ENCODE results near the gene TMEM184A.

Gene TMEM184A

DNA sequence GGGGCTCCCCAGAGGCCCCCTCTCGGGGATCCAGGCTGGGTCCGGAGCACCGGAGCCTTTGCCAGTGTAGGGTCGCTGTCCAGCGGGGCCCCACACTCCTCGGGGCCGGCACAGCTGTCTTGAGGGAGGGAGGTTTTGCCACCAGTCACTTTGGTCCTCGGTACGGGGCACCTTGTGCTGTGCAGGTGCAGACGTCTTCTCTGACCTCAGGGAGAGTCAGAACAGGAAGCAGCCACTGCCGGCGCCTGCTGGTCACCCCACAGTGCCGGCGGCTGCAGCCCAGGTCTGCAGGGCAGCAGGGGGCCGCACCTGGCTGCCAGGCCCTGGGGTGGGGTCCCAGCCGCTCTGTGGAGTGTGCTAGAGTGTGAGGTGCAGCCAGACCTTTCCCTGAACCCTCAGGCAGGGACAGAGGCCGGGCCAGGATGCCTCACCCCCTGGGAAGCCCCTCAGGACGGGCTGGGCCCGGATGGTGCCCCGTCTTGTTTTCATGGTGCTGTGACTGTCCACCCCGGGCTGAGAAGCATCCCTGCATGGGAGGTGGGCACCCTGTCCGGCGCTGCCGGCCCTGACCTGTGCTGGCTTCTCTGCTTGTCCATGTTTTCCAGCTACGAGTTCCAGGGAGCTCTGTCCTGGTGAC, 17.3 kb downstream of the TMEM184A start:
- no peak for DNase-seq

DNA sequence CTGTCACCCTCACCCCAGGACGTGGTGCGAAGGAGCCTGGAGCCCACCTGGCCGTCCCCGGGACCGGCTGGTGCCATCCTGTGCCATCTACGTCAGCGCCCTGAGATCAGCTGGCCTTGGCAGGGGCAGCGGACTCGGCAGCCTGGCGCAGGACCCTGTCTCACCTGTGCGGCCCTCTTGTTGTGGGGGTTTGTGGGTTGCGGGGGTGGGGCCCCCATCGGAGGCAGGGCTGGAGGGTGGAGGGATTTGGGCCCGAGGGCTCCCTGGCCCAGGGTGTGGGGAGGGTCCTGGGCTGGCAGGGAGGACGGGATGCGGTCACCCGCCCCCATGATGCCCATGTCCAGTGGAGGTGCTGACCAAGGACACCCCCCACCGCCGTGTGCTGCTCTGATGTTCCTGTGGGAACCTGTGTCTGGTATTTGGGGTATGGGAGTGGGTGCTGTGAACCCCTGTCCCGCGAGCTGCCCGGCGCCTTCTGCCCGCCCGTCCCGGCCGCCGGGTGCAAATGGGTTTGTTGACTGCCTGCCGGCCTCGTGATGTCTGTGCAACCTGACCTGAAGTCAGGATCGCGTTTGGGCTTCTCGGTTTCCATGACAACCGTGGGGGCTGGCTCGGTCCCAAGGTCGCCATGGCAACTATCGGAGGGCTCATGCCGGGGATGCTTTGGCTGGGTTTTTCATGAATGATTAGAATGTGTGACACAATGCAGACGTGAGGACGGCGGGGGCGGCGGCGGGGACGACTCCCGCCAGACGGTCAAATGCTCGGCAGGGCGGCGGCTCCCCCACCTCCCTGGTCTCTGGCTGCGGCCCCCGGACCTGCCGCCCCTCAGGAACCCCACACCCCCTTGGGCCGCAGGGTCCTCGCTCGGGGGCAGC, 18.2 kb downstream of the TMEM184A start:
- DNase-seq = no peak

DNA sequence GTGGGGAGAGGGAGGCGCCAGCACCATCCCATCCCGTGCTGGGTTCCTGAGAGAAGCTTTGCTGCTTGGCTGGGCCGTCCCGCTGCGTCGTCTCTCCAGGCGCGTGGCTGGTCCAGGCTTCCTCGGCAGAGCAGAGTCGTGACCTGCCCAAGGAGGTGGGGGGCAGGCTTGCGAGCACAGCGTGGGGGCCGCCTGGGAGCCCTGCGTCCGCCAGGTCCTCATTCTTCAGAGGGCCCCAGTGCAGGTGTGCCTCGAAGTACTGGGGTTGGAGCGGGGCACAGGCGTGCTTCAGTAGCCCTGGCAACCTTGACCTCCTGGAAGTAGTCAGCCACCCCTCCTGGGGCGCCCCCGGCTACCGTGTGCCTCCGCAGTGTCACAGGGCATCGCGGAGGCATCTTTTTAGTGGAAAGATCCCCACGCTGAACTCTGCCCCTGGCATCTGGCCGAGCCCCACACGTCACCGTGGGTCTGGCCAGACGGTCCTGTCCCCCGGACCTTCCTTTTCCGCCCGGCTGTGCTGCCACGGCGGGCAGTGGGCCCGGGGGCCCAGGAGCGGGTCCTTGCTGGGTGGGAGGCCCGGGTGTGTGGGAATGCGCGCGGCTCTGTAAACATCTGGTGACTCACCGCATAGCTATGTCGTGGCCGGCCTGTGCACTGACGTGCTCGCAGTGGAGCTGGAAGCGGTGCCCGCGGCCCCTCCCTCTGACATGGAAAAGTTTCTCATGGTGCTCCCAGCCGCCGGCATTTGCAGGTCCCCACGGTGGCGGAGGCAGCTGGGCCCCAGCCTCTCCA, 19.1 kb downstream of the TMEM184A start:
- no peak for DNase-seq

DNA sequence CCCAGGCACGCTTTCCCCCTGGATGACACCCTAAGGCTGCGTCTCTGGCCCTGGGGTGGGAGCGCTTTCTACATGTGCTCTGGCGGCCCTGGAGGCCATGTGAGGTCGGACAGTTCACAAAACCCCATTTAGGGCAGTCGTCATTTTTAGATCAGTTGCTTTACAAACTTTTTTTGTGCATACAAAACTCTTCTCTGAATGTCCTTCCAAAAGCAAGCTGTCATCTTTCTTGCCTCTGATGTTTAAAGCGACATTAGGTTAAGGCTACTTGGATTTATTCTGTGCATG, 19.6 kb downstream of the TMEM184A start:
- DNase-seq = no peak

DNA sequence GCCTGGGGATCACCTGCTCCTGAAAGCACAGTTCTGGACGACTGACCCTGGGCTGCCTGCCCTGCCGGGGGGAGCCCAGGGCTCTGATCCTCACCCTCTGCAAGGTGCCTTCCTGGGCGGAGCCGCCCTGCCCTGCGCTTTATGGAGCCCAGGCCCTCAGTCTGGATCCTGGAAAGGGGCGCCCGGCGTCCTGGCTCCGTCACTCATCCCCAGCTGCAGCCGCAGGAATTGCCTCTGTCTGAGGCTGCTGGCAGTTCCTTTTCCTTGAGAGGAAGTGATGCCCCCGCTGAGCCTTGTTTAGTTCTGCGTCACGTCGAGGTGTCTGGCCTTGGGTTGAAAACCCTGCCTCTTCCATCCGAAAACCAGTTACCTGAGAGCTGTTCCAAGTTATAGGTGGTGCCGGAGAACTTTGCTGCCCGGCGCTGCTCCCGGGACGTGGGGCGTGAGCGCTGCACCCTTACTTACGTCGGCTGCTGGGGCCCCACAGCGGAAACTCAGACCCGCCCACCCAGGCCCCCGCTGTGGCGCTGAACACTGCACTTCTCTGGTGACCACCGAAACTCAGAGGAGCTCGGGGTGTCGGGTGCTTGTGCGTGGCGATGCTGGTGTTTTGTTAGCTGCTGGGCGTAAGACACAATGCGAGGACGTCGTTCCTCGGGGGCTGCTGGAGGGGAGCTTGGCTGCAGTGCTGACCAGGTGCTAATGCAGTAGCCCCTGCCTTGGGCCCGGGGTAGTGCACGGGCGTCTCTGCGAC, 20.1 kb downstream of the TMEM184A start:
- no peak for DNase-seq

DNA sequence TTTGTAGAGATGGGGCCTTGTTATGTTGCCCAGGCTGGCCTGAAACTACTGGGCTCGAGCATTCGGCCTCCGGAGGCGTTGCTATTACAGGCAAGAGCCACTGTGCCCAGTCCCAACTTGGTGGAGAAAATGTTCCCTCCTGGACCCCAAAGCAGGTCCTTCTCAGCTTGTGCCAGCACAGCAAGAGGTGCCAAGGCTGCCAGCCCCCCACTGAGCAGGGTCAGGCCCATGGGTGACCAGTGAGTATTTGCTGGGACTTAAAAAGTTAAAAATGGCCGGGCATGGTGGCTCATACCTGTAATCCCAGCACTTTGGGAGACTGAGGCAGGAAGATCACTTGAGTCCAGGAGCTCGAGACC, 20.9 kb downstream of the TMEM184A start:
- no peak for DNase-seq

DNA sequence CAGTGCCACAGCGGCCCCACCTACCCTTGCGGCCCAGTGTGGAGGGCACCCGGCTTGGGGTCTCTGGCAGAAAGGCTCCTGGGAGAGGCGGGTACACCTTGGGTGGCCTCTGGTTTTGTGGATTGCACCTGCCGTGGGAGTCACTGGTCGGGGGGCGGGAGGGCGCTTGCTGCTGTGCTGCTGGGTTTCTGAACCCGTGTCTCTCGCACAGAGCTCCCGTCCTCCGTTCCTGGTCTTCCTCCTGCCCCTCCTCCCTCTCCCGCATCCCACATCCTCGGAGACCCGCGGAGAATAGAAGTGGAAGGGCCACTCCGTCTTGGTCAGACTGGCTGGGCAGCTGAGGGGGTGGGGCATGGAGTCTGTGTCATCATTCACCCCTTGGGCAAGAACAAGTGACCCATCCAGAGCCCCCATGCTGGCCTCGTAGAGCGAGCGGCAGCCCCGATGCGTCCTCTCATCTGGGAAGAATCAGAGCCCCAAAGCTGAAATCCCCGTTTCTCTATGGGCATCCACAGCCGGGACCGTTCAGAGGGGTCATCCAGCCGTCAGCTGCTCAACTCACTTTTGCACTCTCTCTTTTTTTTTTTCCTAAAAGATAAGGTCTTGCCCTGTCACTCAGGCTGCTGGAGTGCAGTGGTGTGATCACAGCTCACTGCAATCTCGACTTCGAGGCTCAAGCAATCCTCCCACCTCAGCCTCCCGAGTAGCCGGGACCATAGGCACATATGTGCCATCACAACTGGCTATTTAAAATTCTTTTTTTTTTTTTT, 21.5 kb downstream of the TMEM184A start:
- DNase-seq = no peak

DNA sequence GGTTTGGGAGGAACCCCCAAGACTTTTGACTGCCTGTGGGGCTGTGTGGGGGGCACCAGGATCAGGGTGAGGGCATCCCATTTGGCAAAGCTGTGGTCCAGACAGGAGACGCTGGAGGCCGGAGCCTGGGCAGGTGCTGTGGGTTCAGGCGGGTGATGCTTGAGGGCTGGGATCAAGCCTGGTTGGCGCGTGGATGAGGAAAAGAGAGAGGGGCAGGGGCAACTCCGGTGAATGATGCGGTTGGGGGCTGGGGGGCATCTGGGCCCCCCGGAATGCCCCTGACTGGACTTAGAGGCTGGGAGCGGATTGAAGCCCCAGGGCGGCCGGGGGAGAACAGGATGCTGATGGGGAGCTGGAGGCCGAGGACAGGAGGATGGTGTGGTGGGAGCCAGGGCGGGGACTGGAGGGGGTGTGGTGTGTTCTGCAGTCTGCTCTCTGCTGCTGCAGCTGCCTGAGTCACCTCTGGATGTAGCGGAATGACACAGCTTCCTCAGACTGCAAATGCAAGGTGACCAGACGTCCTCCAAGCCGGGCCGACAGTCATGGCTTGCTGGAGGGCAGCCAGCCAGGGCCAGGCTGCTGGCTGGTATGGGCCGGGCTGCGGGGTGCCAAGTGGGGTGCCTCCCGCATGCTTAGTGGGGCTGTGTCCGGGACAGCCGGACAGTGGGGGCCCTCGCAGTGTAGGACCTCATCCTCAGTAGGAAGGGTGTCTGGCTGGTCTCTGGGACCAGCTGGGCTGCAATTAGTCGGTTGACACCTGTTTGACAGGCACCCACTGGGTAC, 22.3 kb downstream of the TMEM184A start:
- no peak for DNase-seq

DNA sequence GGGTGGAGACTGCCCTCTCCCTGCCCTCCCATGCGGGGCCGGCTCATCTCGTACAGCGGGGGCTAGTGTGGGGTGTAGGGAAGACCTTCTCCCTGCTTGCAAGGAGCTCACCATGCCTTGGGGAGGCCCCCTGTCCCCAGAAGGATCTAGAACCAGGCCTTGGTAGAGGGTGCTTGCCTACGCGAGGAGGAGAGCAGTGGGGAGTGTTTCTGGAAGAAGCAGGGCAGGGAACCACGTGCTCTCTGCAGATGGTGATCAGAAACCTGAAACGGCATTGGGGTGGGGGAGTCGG, 22.8 kb downstream of the TMEM184A start:
- no peak for DNase-seq

DNA sequence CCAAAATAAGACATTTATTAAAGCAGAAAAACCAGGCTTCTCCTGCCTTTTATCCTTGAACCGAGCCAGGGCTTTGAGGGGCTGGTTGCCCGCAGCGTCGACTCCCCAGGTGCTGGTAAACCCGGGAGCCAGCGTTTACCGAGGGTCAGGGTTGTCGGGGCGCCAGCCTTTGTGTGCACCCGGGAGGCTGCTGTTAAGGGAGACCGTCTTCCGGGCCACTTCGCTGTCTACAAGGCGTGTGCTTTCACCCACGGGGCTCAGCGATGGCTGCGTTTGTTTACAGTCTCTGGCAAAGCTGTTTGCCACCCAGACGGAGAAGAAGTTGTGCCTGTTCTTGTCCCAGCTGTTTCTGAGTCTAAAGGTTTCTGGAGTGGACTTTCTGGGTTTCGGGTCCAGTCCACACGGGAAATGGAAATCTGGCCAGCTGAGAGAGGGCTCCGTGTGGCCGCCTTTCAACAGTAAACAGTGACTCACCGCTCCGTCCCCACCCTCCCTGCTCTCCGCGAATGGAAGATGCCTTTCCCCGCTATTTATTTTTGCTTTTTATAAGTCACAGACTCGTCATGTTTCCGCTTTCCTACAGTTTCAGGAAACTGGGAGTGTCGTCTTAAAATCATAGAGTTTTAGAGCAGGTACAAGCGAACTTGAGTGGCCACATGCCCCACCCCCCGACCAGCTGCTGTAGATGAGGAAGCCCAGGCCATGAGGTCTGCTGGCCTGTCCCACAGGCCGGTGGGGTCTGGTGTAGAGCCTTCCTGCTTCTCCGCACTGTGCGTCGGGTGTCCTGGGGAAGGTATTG, 23.4 kb downstream of the TMEM184A start:
- DNase-seq = peak; percentile 87

DNA sequence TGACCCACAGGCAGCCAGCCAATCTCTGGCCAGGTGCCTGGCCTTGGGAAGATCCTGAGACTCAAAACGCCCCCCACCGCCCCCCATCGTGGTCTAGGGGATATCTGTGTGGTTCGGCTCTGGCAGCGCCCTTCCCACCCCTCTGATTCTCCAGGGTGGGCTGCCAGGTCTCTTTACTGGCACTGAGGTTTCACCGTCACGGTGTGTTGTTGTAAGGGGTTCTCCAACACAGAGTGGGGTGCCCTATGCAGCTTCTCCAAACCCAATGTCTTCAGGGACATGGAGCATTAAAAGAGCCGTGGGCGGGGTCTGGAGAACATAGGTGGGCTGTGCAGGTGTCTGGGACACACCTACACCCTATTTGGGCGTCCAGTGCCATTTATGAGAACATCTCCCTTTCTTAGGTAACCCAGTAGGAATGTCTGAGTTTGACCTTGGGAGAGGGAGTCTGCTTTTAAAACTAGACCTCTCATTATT, 24.0 kb downstream of the TMEM184A start:
- DNase-seq = no peak

DNA sequence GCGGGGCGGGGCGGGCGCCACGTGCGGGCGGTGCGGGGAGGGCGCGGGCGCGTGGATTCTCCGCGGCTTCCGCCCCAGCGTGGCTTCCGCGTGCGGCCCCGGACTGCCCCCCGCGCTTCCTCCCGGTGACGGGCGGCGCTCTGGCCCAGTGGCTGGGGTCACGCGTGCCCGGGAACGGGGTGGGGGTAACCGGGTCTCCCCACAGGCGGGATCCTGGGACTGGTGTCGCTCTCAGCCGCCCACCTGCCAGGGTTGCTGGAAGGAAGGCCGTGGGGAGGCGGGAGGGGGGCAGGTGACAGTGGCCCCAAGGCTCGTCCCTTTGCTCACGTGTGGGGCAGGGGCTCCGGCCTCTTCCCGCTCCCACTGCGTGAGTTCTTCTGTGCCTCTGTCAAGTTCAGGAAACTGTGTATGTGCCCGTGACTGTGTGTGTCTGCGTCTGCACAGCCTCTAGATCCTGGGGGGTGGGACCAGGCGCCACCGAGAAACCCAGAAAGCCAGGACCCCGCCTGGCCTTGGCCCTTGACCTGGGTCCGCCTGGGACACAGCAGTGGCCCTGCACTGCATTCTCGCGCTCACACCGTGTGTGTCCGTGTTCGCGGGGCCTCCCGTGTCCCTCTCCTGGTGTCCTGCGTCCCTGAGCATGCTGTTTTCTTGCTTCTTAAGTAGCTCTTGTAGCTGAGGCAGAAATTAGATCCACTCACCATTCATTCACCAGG, 24.6 kb downstream of the TMEM184A start:
- DNase-seq = peak; percentile 84

DNA sequence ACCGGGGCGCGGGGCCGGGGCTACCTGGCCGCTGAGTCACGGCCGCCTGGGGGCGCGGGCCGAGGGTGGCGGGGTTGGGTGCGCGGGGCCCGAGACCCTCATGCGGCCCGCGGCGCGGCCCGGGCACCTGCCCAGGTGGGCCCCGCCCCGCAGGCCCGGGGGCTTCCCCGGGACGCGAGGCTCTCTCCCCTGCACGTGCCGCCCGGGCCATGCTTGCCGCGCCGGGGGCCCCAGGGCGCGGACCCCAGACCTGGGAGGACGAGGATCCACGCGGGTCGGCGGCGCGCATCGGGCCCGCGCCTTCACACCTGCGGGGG, 25.1 kb downstream of the TMEM184A start:
- no peak for DNase-seq

DNA sequence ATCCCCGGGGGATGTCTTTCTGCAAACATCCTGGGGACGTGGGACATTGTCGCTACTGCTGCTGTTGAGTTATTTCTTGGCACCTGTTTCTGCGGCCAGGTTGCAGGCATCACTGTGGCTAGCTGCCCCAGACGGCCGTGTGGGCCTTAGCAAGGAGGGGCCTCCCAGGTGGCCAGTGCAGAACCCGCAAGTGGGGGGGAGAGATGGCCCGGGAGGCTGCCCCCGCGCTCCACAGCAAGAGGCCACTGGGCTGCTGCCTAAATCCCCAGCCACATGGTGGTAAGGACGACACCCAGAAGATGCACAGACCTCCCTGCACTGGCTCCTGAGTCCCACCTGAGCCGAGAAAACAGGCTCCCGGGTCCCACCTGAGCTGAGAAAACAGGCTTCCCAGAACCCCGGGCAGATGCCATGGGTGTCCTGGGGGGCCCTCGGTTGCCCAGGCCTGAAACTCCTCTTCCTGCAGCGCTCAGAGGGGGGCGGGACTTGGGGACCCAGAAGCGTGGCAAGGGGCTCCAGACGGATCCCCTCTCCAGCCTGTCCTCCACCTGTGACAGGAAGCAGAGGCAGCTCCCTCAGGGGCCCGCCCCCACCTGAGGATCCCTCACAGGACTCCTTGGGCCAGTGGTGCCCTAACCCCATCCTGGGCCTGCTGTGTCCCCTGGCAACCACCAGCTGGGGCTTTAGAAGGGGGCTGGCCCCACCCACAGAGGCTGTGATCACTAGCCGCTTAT, 26.5 kb downstream of the TMEM184A start:
- no peak for DNase-seq

DNA sequence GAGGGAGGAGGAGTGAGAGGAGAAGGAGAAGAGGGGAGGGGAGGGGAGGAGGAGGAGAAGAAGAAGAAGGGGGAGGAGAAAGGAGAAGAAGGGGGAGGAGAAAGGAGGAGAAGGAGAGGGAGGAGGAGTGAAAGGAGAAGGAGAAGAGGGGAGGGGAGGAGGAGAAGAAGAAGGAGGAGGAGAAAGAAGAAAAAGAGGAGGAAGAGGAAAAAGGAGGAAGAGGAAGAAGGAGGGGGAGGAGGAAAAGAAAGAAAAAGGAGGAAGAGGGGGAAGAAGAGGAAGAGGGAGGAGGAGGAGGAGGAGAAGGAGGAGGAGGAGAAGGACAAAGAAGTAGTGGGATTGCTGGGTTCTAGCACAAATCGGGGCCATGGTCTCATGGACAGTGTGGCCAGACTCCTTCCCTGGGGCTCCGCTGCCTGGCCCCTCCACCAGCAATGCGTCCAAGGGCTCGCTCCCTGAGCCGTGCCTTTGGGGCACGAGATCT, 29.7 kb downstream of the TMEM184A start:
- DNase-seq = no peak

DNA sequence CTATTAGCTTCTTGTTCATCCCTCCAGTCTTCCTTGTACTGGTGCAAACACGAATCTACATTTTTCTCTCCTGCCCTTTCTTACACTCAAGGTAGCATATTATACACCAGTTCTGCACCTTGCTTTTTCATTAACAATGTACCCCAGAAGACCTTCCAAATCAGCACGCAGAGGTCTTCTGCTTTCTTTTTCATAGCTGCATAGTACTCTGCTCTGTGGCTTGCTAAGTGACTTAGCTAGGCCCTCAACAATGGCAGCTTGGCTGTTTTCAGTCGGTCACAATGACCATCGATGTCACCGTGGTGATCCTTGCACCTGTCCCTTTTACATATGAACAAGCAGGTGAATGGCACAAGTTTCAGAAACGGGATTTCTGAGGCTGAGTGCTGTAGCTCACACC, 30.6 kb downstream of the TMEM184A start:
- DNase-seq = no peak

DNA sequence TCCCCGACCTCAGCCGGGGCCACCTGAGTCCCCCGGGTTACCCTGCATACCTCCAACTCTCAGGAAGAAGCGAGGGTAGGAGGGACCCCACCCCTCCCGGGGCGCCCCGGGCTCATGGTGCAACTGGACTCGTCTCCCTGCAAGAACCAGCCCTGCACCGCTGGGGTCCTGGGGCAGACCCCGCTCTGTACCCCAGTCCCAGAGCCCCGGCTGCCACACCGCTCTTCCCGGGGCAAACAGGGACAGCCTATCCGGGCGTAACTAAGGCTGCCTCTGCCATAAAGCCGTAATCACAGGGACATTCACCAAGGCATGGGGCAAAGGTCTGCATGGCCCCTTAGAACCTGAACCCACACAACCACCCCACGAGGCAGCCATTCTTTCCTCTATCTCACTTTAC, 32.2 kb downstream of the TMEM184A start:
- no peak for DNase-seq

DNA sequence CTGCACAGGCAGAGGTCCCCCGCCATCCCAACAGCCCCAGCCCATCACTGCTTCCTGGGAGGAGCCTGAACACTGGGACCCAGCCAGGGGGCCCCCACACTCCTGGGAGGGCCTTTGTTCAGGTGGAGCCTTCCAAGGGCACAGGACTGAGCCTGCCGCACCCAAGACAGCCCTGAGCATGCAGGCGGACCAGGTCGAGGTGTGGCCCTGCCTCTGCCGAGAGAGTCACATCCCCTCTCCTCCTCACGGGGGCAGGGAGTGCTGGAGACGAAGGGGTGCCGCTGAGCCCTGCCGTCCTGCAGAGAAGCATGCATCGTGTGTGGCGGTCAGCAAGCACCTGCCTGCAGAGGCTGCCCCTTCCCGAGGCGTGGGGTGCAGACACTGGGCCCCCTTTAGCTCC, 32.8 kb downstream of the TMEM184A start:
- no peak for DNase-seq

DNA sequence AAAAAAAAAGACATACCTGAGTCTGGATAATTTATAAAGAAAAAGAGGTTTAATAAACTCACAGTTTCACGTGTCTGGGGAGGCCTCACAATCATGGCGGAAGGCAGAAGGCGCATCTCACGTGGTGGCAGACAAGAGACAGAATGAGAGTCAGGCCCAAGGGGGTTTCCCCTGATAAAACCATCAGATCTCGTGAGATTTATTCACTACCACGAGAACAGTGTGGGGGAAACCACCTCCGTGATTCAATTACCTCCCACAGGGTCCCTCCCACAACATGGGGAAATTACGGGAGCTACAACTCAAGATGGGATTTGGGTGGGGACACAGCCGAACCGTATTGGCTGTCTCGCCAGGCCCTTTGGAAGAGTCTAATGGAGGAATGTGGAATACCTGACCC, 34.5 kb downstream of the TMEM184A start:
- DNase-seq = no peak

All from activated effector memory CD4-positive, alpha-beta T cell treated with anti-CD3 and anti-CD28 coated beads, Interleukin-2, amount 50 U/mL, for 16 hours (primary cell).